ENCODE results near the gene NFIB. TPM values are rescaled to one million over a fixed set of nuclear protein-coding genes. Genes with fewer than 3 reads are reported as not detected.

The NFIB gene
- polyA plus RNA-seq, 2 of the 4 experiments (the other 2 are of a cell fraction) = 10.7 to 21.7 TPM

- no peak for TF ChIP-seq POLR2AphosphoS2 (conservative IDR thresholded peaks at IDR 0.05; ENCODE audit: low read length)
Measured at GRCh38 chr9:14094491-14094890, 219.4 kb downstream of the NFIB start (continued).

- 91% methylated on average over 1 of the region's 1 CpG for WGBS (ENCODE audit: missing lambda C conversion rate)
- Histone ChIP-seq H3K27ac (no peak overlapping the region), H3K4me1 (peaks cover 18% of the 10 kb centered on the region), H3K9me3 (no peaks in the 10 kb centered on the region), H3K4me3 (no peak overlapping the region), H3K4me2 (no peak overlapping the region)
- FAIRE-seq = no peak
- ChIA-PET POLR2A (no interaction called here), CTCF (interaction anchor here (0.8 to 1.2 kb wide), 3 partner anchors 13 to 1058 kb away, joined by 3 to 4 read pairs (median 3); no protein-coding TSS in a partner anchor)
- DNase-seq (ENCODE audit: low read depth in 1 of 2, low spot score in 1 of 2) = no peak
- ATAC-seq = no peak
- TF ChIP-seq TFCP2L1 (CRISPR knock-in tag; IDR thresholded peaks at IDR 0.05) = no peak
- TF ChIP-seq POLR2A (IDR thresholded peaks at IDR 0.05; ENCODE audit: low read length) = no peak
- TF ChIP-seq FOXS1 (CRISPR knock-in tag; IDR thresholded peaks at IDR 0.05) = no peak
- TF ChIP-seq FOSB (CRISPR knock-in tag; IDR thresholded peaks at IDR 0.05) = no peak
- no peak for TF ChIP-seq SMC3 (IDR thresholded peaks at IDR 0.05)
- TF ChIP-seq USF2 (IDR thresholded peaks at IDR 0.05) = no peak
- TF ChIP-seq ATOH8 (CRISPR knock-in tag; IDR thresholded peaks at IDR 0.05; ENCODE audit: low read depth) = no peak
Measured at GRCh38 chr9:14092344-14092743, 221.6 kb downstream of the NFIB start.

GRCh38 chr9:14089051-14089803 lies 224.7 kb downstream of the NFIB start:
- no peak overlapping the region for H3K27ac ChIP-seq
- ChIA-PET CTCF (no interaction called here), POLR2A (no interaction called here)
- no peak overlapping the region for H3K4me2 ChIP-seq
- H3K9me3 ChIP-seq = no peaks in the 10 kb centered on the region
- H3K4me1 ChIP-seq = no peaks in the 10 kb centered on the region
- WGBS (ENCODE audit: missing lambda C conversion rate) = 88% methylated on average over 4 of the region's 4 CpGs
- H3K4me3 ChIP-seq = no peak overlapping the region
- ATAC-seq (no peak), FAIRE-seq (peak; percentile 92), DNase-seq (ENCODE audit: low read depth in 1 of 2, low spot score in 1 of 2) (no peak)
- TF ChIP-seq HOXA7 (CRISPR knock-in tag; IDR thresholded peaks at IDR 0.05) (no peak), ZSCAN20 (CRISPR knock-in tag; IDR thresholded peaks at IDR 0.05) (no peak), MAX (IDR thresholded peaks at IDR 0.05) (no peak), BCL3 (IDR thresholded peaks at IDR 0.05) (no peak), ZC3H11A (IDR thresholded peaks at IDR 0.05) (no peak), HOXB13 (CRISPR knock-in tag; IDR thresholded peaks at IDR 0.05; ENCODE audit: low read depth) (no peak), HDAC2 (IDR thresholded peaks at IDR 0.05) (no peak), NFE2L2 (conservative IDR thresholded peaks at IDR 0.05; ENCODE audit: low read length) (no peak)

- POLR2A ChIA-PET = no interaction called here
- H3K27ac ChIP-seq = no peak overlapping the region
- no peak for TF ChIP-seq BCL3 (IDR thresholded peaks at IDR 0.05)
- TF ChIP-seq GATA3 (IDR thresholded peaks at IDR 0.05; ENCODE audit: borderline replicate concordance) = no peak
- TF ChIP-seq USF2 (IDR thresholded peaks at IDR 0.05) = no peak
- TF ChIP-seq KDM5A (IDR thresholded peaks at IDR 0.05) = no peak
- TF ChIP-seq TP53 (CRISPR knock-in tag; IDR thresholded peaks at IDR 0.05) = no peak
- TF ChIP-seq MAFK (IDR thresholded peaks at IDR 0.05; ENCODE audit: partially characterized antibody) = peak; percentile 5
- no peak overlapping the region for H3K4me2 ChIP-seq
- H3K4me3 ChIP-seq = no peak overlapping the region
- DNase-seq (ENCODE audit: low read depth in 1 of 2, low spot score in 1 of 2) (no peak), FAIRE-seq (no peak), ATAC-seq (no peak)
- H3K4me1 ChIP-seq = no peaks in the 10 kb centered on the region
- H3K9me3 ChIP-seq = no peaks in the 10 kb centered on the region
- WGBS (ENCODE audit: missing lambda C conversion rate) = 91% methylated on average over 7 of the region's 7 CpGs
- CTCF ChIA-PET = no interaction called here
Measured at GRCh38 chr9:14087576-14087975, 226.4 kb downstream of the NFIB start.

Measured in A549 (cell line).